ENCODE data around the gene MAML2. TPM values are rescaled to one million over a fixed set of nuclear protein-coding genes. Genes with fewer than 3 reads are reported as not detected.
A peak's percentile ranks its signal among the peaks of the same experiment; 100 is the strongest.

The MAML2 gene
- total RNA-seq (2011; cell fraction: chromatin; rRNA removed; ENCODE audit: low replicate concordance): 8.1 and 14.3 TPM in 2 replicates
- total RNA-seq (2011; cell fraction: nucleolus; rRNA removed): 4.3 and 5.0 TPM in 2 replicates
- 6.5 and 8.2 TPM in 2 replicates for total RNA-seq (2011; cell fraction: nucleoplasm; rRNA removed)
- total RNA-seq (2014; rRNA removed) (5.1 and 5.2 TPM in 2 replicates), total RNA-seq (2014; rRNA removed; fragmentation: Illumina TruSeq; extraction: Trizol) (4.6 and 5.5 TPM in 2 replicates), total RNA-seq (2015; rRNA removed; fragmentation: Illumina TruSeq; extraction: Trizol) (5.7 and 6.0 TPM in 2 replicates), total RNA-seq (2021) (6.2 and 6.6 TPM in 2 replicates), polyA plus RNA-seq (2011; rRNA removed) (4.0 and 4.2 TPM in 2 replicates), polyA plus RNA-seq (2014; fragmentation: Illumina TruSeq; extraction: Trizol) (5.9 and 6.8 TPM in 2 replicates), polyA plus RNA-seq (2014; fragmentation: Nextera tagmentation; extraction: Ambion mirVana) (1 to 10 TPM in 1 of 2 experiments, under 1 TPM in 1; 0.79 to 1.5 TPM), polyA plus RNA-seq (2014; rRNA removed) (3.2 and 4.8 TPM in 2 replicates), polyA minus RNA-seq (2011; rRNA and poly(A)+ RNA removed) (9.7 and 12.0 TPM in 2 replicates), Bru-seq, nascent RNA (percentile 69 among the genes with signal in this experiment), BruChase-seq, experiment 1, labeled RNA remaining after a 2-hour chase (percentile 68 among the genes with signal in this experiment), BruChase-seq, experiment 2, labeled RNA remaining after a 6-hour chase (percentile 64 among the genes with signal in this experiment)
- 3.8 and 5.5 TPM in 2 replicates for polyA plus RNA-seq (2011; cell fraction: cytosol; rRNA removed)
- polyA plus RNA-seq (2011; cell fraction: nucleus; rRNA removed): 3.6 and 6.4 TPM in 2 replicates
- polyA plus RNA-seq (2012): 4.9 and 7.6 TPM in 2 replicates
- 3.5 and 4.2 TPM in 2 replicates for polyA minus RNA-seq (2011; cell fraction: cytosol; rRNA and poly(A)+ RNA removed)
- 9.8 and 10.5 TPM in 2 replicates for polyA minus RNA-seq (2011; cell fraction: nucleus; rRNA and poly(A)+ RNA removed)
- long read RNA-seq, experiment 1, partial matches to known transcripts: 1 of 6 reads
- long read RNA-seq, experiment 1, other reads (novel, unspliced or antisense): 3 of 6 reads
- long read RNA-seq, experiment 2, partial matches to known transcripts: 0 of 5 reads
- long read RNA-seq, experiment 2, other reads (novel, unspliced or antisense): 5 of 5 reads
- long read RNA-seq, experiment 3, partial matches to known transcripts: 0 of 3 reads
- long read RNA-seq, experiment 3, other reads (novel, unspliced or antisense): 3 of 3 reads

DNA sequence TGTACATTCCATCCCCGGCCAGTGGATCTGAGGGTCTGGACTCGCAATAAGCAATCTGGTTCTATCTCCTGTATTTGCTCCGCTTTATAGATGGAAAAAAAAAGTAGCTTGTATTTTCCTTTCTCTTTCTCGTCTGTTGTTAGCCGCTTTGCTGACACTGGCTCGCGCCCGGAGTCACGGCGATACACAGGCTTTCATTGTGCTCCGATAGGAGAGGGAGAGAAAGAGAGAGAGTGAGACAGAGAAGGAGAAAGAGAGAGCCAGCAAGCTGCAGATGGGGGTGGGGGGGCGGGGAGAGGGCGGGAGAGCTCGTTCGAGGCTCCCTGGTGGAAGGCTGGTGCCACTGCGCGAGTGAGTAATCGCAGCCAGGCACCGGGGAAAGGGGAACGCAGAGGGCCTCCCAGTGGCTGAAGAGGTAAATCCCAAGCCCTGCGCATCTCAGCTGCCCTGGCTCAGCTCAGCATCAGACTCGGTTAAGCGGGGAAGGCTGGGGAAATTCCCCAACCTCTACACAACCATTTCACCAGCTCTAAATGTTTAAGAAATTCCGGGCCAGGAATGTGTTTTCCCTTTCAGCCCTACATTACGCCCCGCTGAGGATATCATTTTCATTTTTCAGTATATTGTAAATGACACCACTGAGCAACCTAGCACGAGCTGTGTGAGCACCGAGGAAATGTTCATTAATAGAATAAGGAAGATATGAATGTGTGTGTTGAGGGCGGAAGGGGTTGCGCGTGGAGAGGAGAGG is at the start of gene MAML2:
TSS of gene MAML2 (minus strand) at position 235 of the 751 bp plus-strand sequence. CDS start 1,300 bp downstream, outside the sequence.
- CTCF ChIA-PET (ENCODE audit: low intra/inter-chr PET ratio): interaction anchor here (0.6 to 3.0 kb wide), 7 partner anchors 84 to 508 kb away, joined by 3 to 41 read pairs (median 3); no protein-coding TSS in a partner anchor
- in situ Hi-C loops (cut with MboI): loop anchor here (5.0 kb wide), 1 partner anchor 276 kb away; no protein-coding TSS in a partner anchor
- TF ChIP-seq ZNF212 (CRISPR knock-in tag; IDR thresholded peaks at IDR 0.05) (no peak), PYGO2 (tag; IDR thresholded peaks at IDR 0.05) (no peak), LCOR (CRISPR knock-in tag; IDR thresholded peaks at IDR 0.05) (0 out of 2 replicates have a peak, but pooled peaks have one; percentile 63), TBP (optimal IDR thresholded peaks at IDR 0.05; ENCODE audit: low read depth, low read length) (peak; percentile 32), UBTF (IDR thresholded peaks at IDR 0.05; ENCODE audit: borderline replicate concordance in 1 of 2, low read depth in 2 of 2, low read length in 2 of 2) (0 out of 4 replicates have a peak, but pooled peaks of 1 of the 2 experiments have one; percentile 46), TEAD1 (CRISPR knock-in tag; IDR thresholded peaks at IDR 0.05) (0 out of 4 replicates have a peak, but pooled peaks of 1 of the 2 experiments have one; percentile 14), NFIC (IDR thresholded peaks at IDR 0.05) (peak; percentile 4; the same call in 1 of the 2 replicates), MEF2D (tag; conservative IDR thresholded peaks at IDR 0.05; ENCODE audit: low read depth) (no peak), MAZ (CRISPR knock-in tag; conservative IDR thresholded peaks at IDR 0.05 in 1 of 2, IDR thresholded peaks at IDR 0.05 in 1 of 2) (peak in 1 of 2 experiments; percentile 87; a peak in 2 of 4 replicates), MYC (IDR thresholded peaks at IDR 0.05; ENCODE audit: low read depth, low read length) (peak; percentile 64; the same call in 1 of the 2 replicates), MYC (CRISPR knock-in tag; IDR thresholded peaks at IDR 0.05; ENCODE audit: borderline replicate concordance, low read depth) (no peak)
- TF ChIP-seq, protein P1, sequence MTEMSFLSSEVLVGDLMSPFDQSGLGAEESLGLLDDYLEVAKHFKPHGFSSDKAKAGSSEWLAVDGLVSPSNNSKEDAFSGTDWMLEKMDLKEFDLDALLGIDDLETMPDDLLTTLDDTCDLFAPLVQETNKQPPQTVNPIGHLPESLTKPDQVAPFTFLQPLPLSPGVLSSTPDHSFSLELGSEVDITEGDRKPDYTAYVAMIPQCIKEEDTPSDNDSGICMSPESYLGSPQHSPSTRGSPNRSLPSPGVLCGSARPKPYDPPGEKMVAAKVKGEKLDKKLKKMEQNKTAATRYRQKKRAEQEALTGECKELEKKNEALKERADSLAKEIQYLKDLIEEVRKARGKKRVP (CRISPR knock-in tag; IDR thresholded peaks at IDR 0.05): no peak

More for the DNA sequence above, at the start of gene MAML2:
- Histone ChIP-seq H3K4me1 (replicated peaks in 1 of 2; ENCODE audit: control insufficient read depth in 2 of 2, insufficient read depth in 2 of 2, low read length in 2 of 2) (peaks cover 22 to 34% of the 10 kb centered on the region in 2 experiments), H3K36me3 (ENCODE audit: control insufficient read depth, insufficient read depth, low read length) (no peaks in the 10 kb centered on the region), H4K20me1 (replicated peaks; ENCODE audit: control insufficient read depth, insufficient read depth, low read length) (no peaks in the 10 kb centered on the region), H2AFZ (ENCODE audit: low read depth, low read length) (peak within 1 kb of the TSS; percentile 95), H3K79me2 (ENCODE audit: control insufficient read depth, insufficient read depth, low read length) (peaks cover 49% of the 10 kb centered on the region), H3K9me1 (ENCODE audit: control insufficient read depth, insufficient read depth, low read length) (no peaks in the 10 kb centered on the region), H3K27me3 (ENCODE audit: control insufficient read depth in 2 of 2, insufficient read depth in 2 of 2, low read length in 2 of 2) (no peaks in the 10 kb centered on the region), H3K4me2 (ENCODE audit: insufficient read depth, low read length) (peak within 1 kb of the TSS; percentile 87), H3K27ac (ENCODE audit: extremely low read depth, low read depth, low read length) (peak within 1 kb of the TSS; percentile 59), H3K9me3 (replicated peaks; ENCODE audit: control insufficient read depth, insufficient read depth, low read depth, low read length) (no peaks in the 10 kb centered on the region), H3K9ac (ENCODE audit: insufficient read depth in 1 of 2, low read depth in 2 of 2, low read length in 2 of 2) (peak within 1 kb of the TSS; percentile 61 to 92; a peak in 3 of 4 replicates), H3K4me3 (peak within 1 kb of the TSS; percentile 70)
- peak; percentile 78 for FAIRE-seq
- 6% methylated on average over 19 of the region's 31 CpGs for WGBS (ENCODE audit: insufficient coverage, low coverage, missing lambda C conversion rate)
- DNase-seq (ENCODE audit: extremely low read depth in 1 of 4, low spot score in 3 of 4): peak; percentile 93 to 96 (median 94)
- BruUV-seq (replicated peaks): no TSS peak
- intact Hi-C loops (cut with micrococcal nuclease): loop anchor here (1.0 to 10.0 kb wide), 11 partner anchors 51 to 506 kb away; partner anchors contain the start of gene MTMR2
- POLR2A ChIA-PET: interaction anchor here (0.6 to 3.2 kb wide), 8 partner anchors 11 to 507 kb away, joined by 3 to 17 read pairs (median 4); no protein-coding TSS in a partner anchor
- ATAC-seq: peak; percentile 89

Data from K562 (cell line).